OCI-LY7 (cell line): ENCODE measurements around the gene TNFRSF17.
"Not testable (repeated sequence)": the region's sequence is repeated elsewhere in the genome, so short reads cannot be mapped to it uniquely, and the experiment has no call there.

ENCODE experiments used
- EZH2phosphoT487 ChIP-seq: fragments of 200-600 bp; sonication (generic); IDR thresholded peaks from 2 replicates; pipeline ENCODE4 v1.6.1; 2018; ENCODE audit warnings: low read depth, borderline replicate concordance, mild to moderate bottlenecking, mixed run types, antibody characterized with exemption, low read length, moderate library complexity, mixed read lengths
- TF ChIP-seq, protein P1 (sequence below): fragments of 200-600 bp; sonication (generic); conservative IDR thresholded peaks from 2 replicates; pipeline ENCODE4 v1.5.1; 2014; ENCODE audit warnings: mild to moderate bottlenecking, antibody characterized with exemption, low read length, moderate library complexity, mixed read lengths

DNA sequence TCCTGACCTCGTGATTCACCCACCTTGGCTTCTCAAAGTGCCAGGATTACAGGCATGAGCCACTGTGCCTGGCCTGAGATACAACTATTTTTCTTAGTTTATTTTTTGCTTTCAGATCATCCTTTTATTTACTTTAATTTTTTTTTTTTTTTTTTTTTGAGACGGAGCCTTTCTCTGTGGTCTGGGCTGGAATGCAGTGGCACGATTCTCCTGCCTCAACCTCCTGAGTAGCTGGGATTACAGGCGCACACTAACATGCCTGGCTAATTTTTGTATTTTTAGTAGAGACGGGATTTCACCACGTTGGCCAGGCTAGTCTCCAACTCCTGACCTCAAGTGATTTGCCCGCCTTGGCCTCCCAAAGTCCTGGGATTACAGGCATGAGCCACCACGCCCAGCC, 11.4 kb upstream of the TNFRSF17 start:
- TF ChIP-seq, protein P1, sequence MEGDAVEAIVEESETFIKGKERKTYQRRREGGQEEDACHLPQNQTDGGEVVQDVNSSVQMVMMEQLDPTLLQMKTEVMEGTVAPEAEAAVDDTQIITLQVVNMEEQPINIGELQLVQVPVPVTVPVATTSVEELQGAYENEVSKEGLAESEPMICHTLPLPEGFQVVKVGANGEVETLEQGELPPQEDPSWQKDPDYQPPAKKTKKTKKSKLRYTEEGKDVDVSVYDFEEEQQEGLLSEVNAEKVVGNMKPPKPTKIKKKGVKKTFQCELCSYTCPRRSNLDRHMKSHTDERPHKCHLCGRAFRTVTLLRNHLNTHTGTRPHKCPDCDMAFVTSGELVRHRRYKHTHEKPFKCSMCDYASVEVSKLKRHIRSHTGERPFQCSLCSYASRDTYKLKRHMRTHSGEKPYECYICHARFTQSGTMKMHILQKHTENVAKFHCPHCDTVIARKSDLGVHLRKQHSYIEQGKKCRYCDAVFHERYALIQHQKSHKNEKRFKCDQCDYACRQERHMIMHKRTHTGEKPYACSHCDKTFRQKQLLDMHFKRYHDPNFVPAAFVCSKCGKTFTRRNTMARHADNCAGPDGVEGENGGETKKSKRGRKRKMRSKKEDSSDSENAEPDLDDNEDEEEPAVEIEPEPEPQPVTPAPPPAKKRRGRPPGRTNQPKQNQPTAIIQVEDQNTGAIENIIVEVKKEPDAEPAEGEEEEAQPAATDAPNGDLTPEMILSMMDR, result not testable (repeated sequence)
- not testable (repeated sequence) for TF ChIP-seq EZH2phosphoT487
